K562 (cell line): ENCODE measurements around the gene ATRNL1. TPM values are rescaled to one million over a fixed set of nuclear protein-coding genes. Genes with fewer than 3 reads are reported as not detected.

ENCODE experiments used
- ATAC-seq: fragments of 200-7000 bp; cut with Tn5 transposase; 3 replicates; pipeline ENCODE4 v1.9.1; 2020; ENCODE audit warnings: moderate library complexity
- BruUV-seq: library from RNA; stranded (reverse); fragments of 400-500 nt; replicated peaks from 2 replicates; lab custom pipeline; 2021; lab: Mats Ljungman, UMichigan
- CTCF ChIA-PET: fragments of 300-600 bp; formaldehyde crosslinking; extraction: SDS; loops from one replicate; lab custom pipeline; 2021; ENCODE audit warnings: low intra/inter-chr PET ratio; lab: Yijun Ruan, JAX
- POLR2A ChIA-PET: fragments of 300-600, 350-650 bp; sonication (Branson Sonifier 250); formaldehyde crosslinking; extraction: SDS; loops from one replicate; lab custom pipeline; 2021; ENCODE audit warnings: antibody characterized with exemption, inconsistent platforms; lab: Yijun Ruan, JAX
- DNase-seq, 4 experiments: peaks; one replicate each; pipeline versions ENCODE4 v3.0.0 to v3.0.0-alpha.2; 2011 to 2018; ENCODE audit warnings: low spot score in 3 of 4, mixed read lengths in 3 of 4; ENCODE audit errors: extremely low read depth in 1 of 4
- FAIRE-seq: peaks from 2 replicates; lab custom pipeline; 2011; peaks lifted over from hg19 to GRCh38; lab: Jason Lieb, UNC
- H2AFZ ChIP-seq: 2 replicates; pipeline ENCODE4 v1.6.0; 2011; ENCODE audit warnings: low read depth, low read length, control low read depth, inconsistent platforms
- H3K27ac ChIP-seq: fragments of 200-600 bp; 3 replicates; pipeline ENCODE4 v1.8.0; 2011; ENCODE audit warnings: low read depth, mild to moderate bottlenecking, control low read depth, inconsistent platforms, low read length, moderate library complexity, mixed read lengths; ENCODE audit errors: extremely low read depth
- H3K27me3 ChIP-seq, 2 experiments: fragments of 300-600 bp in 1 of 2; 2 replicates in 1 of 2; 3 replicates in 1 of 2; pipeline versions ENCODE4 v1.6.0 to v1.8.0; 2011; ENCODE audit warnings: inconsistent platforms in 2 of 2, low read length in 2 of 2, mild to moderate bottlenecking in 1 of 2, mixed read lengths in 1 of 2, moderate library complexity in 1 of 2; ENCODE audit not compliant: control insufficient read depth in 2 of 2, insufficient read depth in 2 of 2
- H3K36me3 ChIP-seq: fragments of 300-600 bp; 3 replicates; pipeline ENCODE4 v1.8.0; 2011; ENCODE audit warnings: mild to moderate bottlenecking, low read length, inconsistent platforms; ENCODE audit not compliant: control insufficient read depth, insufficient read depth
- H3K4me1 ChIP-seq, 2 experiments: fragments of 200-600 bp in 1 of 2; replicated peaks in 1 of 2; 2 replicates in 1 of 2; 3 replicates in 1 of 2; pipeline versions ENCODE4 v1.5.1 to v1.8.0; 2011; ENCODE audit warnings: inconsistent platforms in 2 of 2, low read length in 2 of 2, mild to moderate bottlenecking in 1 of 2, mixed read lengths in 1 of 2, moderate library complexity in 1 of 2; ENCODE audit not compliant: control insufficient read depth in 2 of 2, insufficient read depth in 2 of 2
- H3K4me2 ChIP-seq: 2 replicates; pipeline ENCODE4 v1.6.1; 2011; ENCODE audit warnings: low read length, control low read depth, inconsistent platforms, mixed read lengths; ENCODE audit not compliant: insufficient read depth
- H3K4me3 ChIP-seq: fragments of 200-600 bp; sonication (generic), shearing (Covaris generic); 2 replicates; pipeline ENCODE4 v1.5.1; 2016; ENCODE audit warnings: control low read depth, inconsistent platforms
- H3K79me2 ChIP-seq: fragments of 200-600 bp; 3 replicates; pipeline ENCODE4 v1.8.0; 2011; ENCODE audit warnings: low read length, inconsistent platforms; ENCODE audit not compliant: control insufficient read depth, insufficient read depth
- H3K9ac ChIP-seq, 2 experiments: 2 replicates each; pipeline versions ENCODE4 v1.6.0 to v1.6.1; 2011; ENCODE audit warnings: low read depth in 2 of 2, low read length in 2 of 2, control low read depth in 1 of 2, inconsistent platforms in 1 of 2, mild to moderate bottlenecking in 1 of 2, mixed read lengths in 1 of 2; ENCODE audit not compliant: insufficient read depth in 1 of 2
- H3K9me1 ChIP-seq: one replicate; pipeline ENCODE4 v1.6.0; 2011; ENCODE audit warnings: inconsistent platforms, mild to moderate bottlenecking, low read length, moderate library complexity; ENCODE audit not compliant: control insufficient read depth, insufficient read depth
- H3K9me3 ChIP-seq: replicated peaks from 2 replicates; pipeline ENCODE4 v1.5.1; 2011; ENCODE audit warnings: low read depth, low read length, inconsistent platforms; ENCODE audit not compliant: control insufficient read depth, insufficient read depth
- H4K20me1 ChIP-seq: replicated peaks from 2 replicates; pipeline ENCODE4 v1.6.1; 2011; ENCODE audit warnings: low read length, inconsistent platforms, mixed read lengths; ENCODE audit not compliant: control insufficient read depth, insufficient read depth
- AFF1 ChIP-seq, 2 experiments: fragments of 450-650 bp; IDR thresholded peaks; 2 replicates each; pipeline ENCODE4 v1.6.1; 2018; ENCODE audit warnings: mild to moderate bottlenecking in 2 of 2, low read depth in 1 of 2; ENCODE audit not compliant: partially characterized antibody in 2 of 2
- KLF13 ChIP-seq: fragments of 450-650 bp; IDR thresholded peaks from 2 replicates; pipeline ENCODE4 v1.6.1; 2016; ENCODE audit warnings: missing genetic modification characterization, low read depth, mild to moderate bottlenecking, missing compliant biosample characterization, moderate library complexity, borderline replicate concordance
- MAFG ChIP-seq: fragments of 450-650 bp; conservative IDR thresholded peaks from 2 replicates; pipeline ENCODE4 v1.6.1; 2016; ENCODE audit warnings: missing genetic modification characterization, missing compliant biosample characterization
- MBD1 ChIP-seq: fragments of 250-450 bp; sonication (Bioruptor Pico); IDR thresholded peaks from 2 replicates; pipeline ENCODE4 v1.8.0; 2022; ENCODE audit warnings: inconsistent platforms
- NFE2 ChIP-seq: IDR thresholded peaks from 2 replicates; pipeline ENCODE4 v1.6.1; 2014; ENCODE audit warnings: antibody characterized with exemption, low read depth
- SIN3A ChIP-seq, 2 experiments: fragments of 150-350 bp in 1 of 2; IDR thresholded peaks; 2 replicates each; pipeline ENCODE4 v1.6.1; 2011 to 2016; ENCODE audit warnings: borderline replicate concordance in 2 of 2, low read depth in 2 of 2, low read length in 2 of 2, mild to moderate bottlenecking in 2 of 2, moderate library complexity in 2 of 2; ENCODE audit not compliant: control insufficient read depth in 1 of 2
- TBP ChIP-seq: optimal IDR thresholded peaks from 2 replicates; pipeline ENCODE3; 2011; ENCODE audit warnings: low read depth, low read length, improper control_type of control experiment
- TEAD1 ChIP-seq, 2 experiments: fragments of 450-650 bp in 1 of 2; sonication (generic) in 1 of 2; formaldehyde crosslinking; IDR thresholded peaks; 2 replicates each; pipeline versions ENCODE4 v1.4.0 to v1.8.0; 2020 to 2022; ENCODE audit warnings: mild to moderate bottlenecking in 2 of 2, missing genetic modification reagents in 1 of 2
- ZBTB34 ChIP-seq: fragments of 250-450 bp; sonication (Bioruptor Pico); IDR thresholded peaks from 2 replicates; pipeline ENCODE4 v1.8.0; 2021; ENCODE audit warnings: mild to moderate bottlenecking, moderate library complexity
- WGBS: fragments of 100-300 bp; shearing (Covaris generic); methylation state at CpG from one replicate; pipeline ENCODE4 v1.1.6; 2016; ENCODE audit warnings: low coverage, mixed read lengths; ENCODE audit not compliant: insufficient coverage; ENCODE audit errors: missing lambda C conversion rate; 5-methylcytosine and 5-hydroxymethylcytosine counted together
- in situ Hi-C: fragments of 300-500 bp; cut with MboI; formaldehyde crosslinking; loops from 4 replicates; pipeline ENCODE4 v1.15.0; 2018; ENCODE audit warnings: inconsistent platforms, mixed read lengths
- intact Hi-C: fragments of 100-400 bp; cut with micrococcal nuclease; formaldehyde crosslinking; loops from 2 replicates; pipeline ENCODE4 v1.14.2; 2022
- polyA plus RNA-seq, 8 experiments: library from polyadenylated mRNA; depleted of rRNA in 4 of 8; stranded (reverse) in 5 of 8; unstranded in 3 of 8; fragments of >200 nt; fragmentation: Nextera tagmentation in 2 of 8; fragmentation: Illumina TruSeq in 1 of 8; extraction: Ambion mirVana in 2 of 8; extraction: Trizol in 1 of 8; gene quantifications; 2 replicates each; pipeline versions ENCODE4 v1.2.1 to v1.2.3, GENCODE V29; 2011 to 2014; ENCODE audit warnings: inconsistent platforms in 1 of 8, missing spikeins in 1 of 8
- total RNA-seq, 7 experiments: library from RNA; depleted of rRNA in 6 of 7; stranded (reverse); fragments of >200 nt in 6 of 7; fragmentation: Illumina TruSeq in 2 of 7; extraction: Trizol in 2 of 7; gene quantifications; 2 replicates each; pipeline versions ENCODE4 v1.2.1 to v1.2.3, GENCODE V29; 2011 to 2021; ENCODE audit warnings: low replicate concordance in 1 of 7
- TF ChIP-seq, protein P1 (sequence below): fragments of 250-450 bp; sonication (Bioruptor Pico); IDR thresholded peaks from 2 replicates; pipeline ENCODE4 v1.8.0; 2022; ENCODE audit warnings: moderate library complexity, mild to moderate bottlenecking, inconsistent platforms
- TF ChIP-seq, protein P2 (sequence below): fragments of 250-450 bp; sonication (Bioruptor Pico); IDR thresholded peaks from 2 replicates; pipeline ENCODE4 v1.9.0; 2021; ENCODE audit warnings: mild to moderate bottlenecking
- TF ChIP-seq, protein P3 (sequence below): sonication (generic); formaldehyde crosslinking; IDR thresholded peaks from 2 replicates; pipeline ENCODE4 v1.9.0; 2022; ENCODE audit warnings: mild to moderate bottlenecking, missing genetic modification reagents

The ATRNL1 gene
- total and polyA plus RNA-seq, 9 of the 15 experiments (the other 6 are each of a cell fraction or from before 2014, with no cell fraction given), result 0.18 TPM; not detected in 8

- in situ Hi-C loops (no loop called here), intact Hi-C loops (no loop called here)
- no peaks in the 10 kb centered on the region for H3K79me2 ChIP-seq
- H4K20me1 ChIP-seq, result no peaks in the 10 kb centered on the region
- no peak overlapping the region for H3K4me2 ChIP-seq
- no peak overlapping the region for H3K4me3 ChIP-seq
- ChIA-PET CTCF (no interaction called here), POLR2A (no interaction called here)
- no peaks in the 10 kb centered on the region for H3K27me3 ChIP-seq
- H2AFZ ChIP-seq, result no peak overlapping the region
- H3K9me1 ChIP-seq, result no peaks in the 10 kb centered on the region
- no TSS peak for BruUV-seq
- H3K9me3 ChIP-seq, result no peaks in the 10 kb centered on the region
- no peak for ATAC-seq
- WGBS, result 0% methylated on average over 2 of the region's 2 CpGs
- H3K27ac ChIP-seq, result no peak overlapping the region
- DNase-seq, result no peak
- no peak overlapping the region for H3K9ac ChIP-seq
- no peak for FAIRE-seq
- no peaks in the 10 kb centered on the region for H3K4me1 ChIP-seq
- no peaks in the 10 kb centered on the region for H3K36me3 ChIP-seq
- TF ChIP-seq TEAD1 (CRISPR knock-in tag; IDR thresholded peaks at IDR 0.05) (no peak), MBD1 (CRISPR knock-in tag) (no peak), SIN3A (IDR thresholded peaks at IDR 0.05; ENCODE audit: borderline replicate concordance in 2 of 2, control insufficient read depth in 1 of 2, low read depth in 2 of 2, low read length in 2 of 2) (no peak), AFF1 (IDR thresholded peaks at IDR 0.05; ENCODE audit: low read depth in 1 of 2, partially characterized antibody in 2 of 2) (no peak), TBP (no peak), NFE2 (no peak), ZBTB34 (CRISPR knock-in tag) (no peak), MAFG (no peak), KLF13 (tag) (no peak)
- TF ChIP-seq, protein P1, sequence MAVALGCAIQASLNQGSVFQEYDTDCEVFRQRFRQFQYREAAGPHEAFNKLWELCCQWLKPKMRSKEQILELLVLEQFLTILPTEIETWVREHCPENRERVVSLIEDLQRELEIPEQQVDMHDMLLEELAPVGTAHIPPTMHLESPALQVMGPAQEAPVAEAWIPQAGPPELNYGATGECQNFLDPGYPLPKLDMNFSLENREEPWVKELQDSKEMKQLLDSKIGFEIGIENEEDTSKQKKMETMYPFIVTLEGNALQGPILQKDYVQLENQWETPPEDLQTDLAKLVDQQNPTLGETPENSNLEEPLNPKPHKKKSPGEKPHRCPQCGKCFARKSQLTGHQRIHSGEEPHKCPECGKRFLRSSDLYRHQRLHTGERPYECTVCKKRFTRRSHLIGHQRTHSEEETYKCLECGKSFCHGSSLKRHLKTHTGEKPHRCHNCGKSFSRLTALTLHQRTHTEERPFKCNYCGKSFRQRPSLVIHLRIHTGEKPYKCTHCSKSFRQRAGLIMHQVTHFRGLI, result no peak
- TF ChIP-seq, protein P2, sequence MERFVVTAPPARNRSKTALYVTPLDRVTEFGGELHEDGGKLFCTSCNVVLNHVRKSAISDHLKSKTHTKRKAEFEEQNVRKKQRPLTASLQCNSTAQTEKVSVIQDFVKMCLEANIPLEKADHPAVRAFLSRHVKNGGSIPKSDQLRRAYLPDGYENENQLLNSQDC, result no peak
- TF ChIP-seq, protein P3, sequence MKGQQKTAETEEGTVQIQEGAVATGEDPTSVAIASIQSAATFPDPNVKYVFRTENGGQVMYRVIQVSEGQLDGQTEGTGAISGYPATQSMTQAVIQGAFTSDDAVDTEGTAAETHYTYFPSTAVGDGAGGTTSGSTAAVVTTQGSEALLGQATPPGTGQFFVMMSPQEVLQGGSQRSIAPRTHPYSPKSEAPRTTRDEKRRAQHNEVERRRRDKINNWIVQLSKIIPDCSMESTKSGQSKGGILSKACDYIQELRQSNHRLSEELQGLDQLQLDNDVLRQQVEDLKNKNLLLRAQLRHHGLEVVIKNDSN, result no peak
Observed at GRCh38 chr10:115801992-115802391, 708.8 kb downstream of the ATRNL1 start.
